Neural crest cell (in vitro differentiated cells): ENCODE measurements around the gene GBE1. TPM values are rescaled to one million over a fixed set of nuclear protein-coding genes. Genes with fewer than 3 reads are reported as not detected.

Experiments used
- DNase-seq: peaks from one replicate; pipeline ENCODE4 v3.0.0; 2021; ENCODE audit warnings: low read depth, mixed read lengths, low spot score
- H3K27ac Mint-ChIP-seq: one replicate; pipeline ENCODE4 v1.8.0; 2021; ENCODE audit warnings: mild to moderate bottlenecking, mixed read lengths; ENCODE audit not compliant: unreplicated experiment
- H3K27me3 Mint-ChIP-seq: 2 replicates; pipeline ENCODE4 v1.8.0; 2021; ENCODE audit warnings: low read depth, mild to moderate bottlenecking, mixed read lengths
- H3K36me3 Mint-ChIP-seq: 2 replicates; pipeline ENCODE4 v1.8.0; 2021; ENCODE audit warnings: low read depth, mild to moderate bottlenecking, mixed read lengths
- H3K4me1 Mint-ChIP-seq: 2 replicates; pipeline ENCODE4 v1.8.0; 2021; ENCODE audit warnings: mixed read lengths
- H3K4me3 Mint-ChIP-seq: one replicate; pipeline ENCODE4 v1.8.0; 2021; ENCODE audit warnings: mild to moderate bottlenecking, mixed read lengths
- H3K9me3 Mint-ChIP-seq: 2 replicates; pipeline ENCODE4 v1.8.0; 2021; ENCODE audit warnings: mixed read lengths
- CTCF ChIP-seq: fragments of 200-600 bp; sonication (generic); conservative IDR thresholded peaks from 2 replicates; pipeline ENCODE4 v1.5.0; 2021; ENCODE audit warnings: antibody characterized with exemption, mild to moderate bottlenecking
- total RNA-seq: library from RNA; stranded (reverse); gene quantifications from 2 replicates; pipeline ENCODE4 v1.2.1, GENCODE V29; 2021

GBE1 gene
- total RNA-seq, 1 donor from 2014 or later = 16.8 TPM

DNA sequence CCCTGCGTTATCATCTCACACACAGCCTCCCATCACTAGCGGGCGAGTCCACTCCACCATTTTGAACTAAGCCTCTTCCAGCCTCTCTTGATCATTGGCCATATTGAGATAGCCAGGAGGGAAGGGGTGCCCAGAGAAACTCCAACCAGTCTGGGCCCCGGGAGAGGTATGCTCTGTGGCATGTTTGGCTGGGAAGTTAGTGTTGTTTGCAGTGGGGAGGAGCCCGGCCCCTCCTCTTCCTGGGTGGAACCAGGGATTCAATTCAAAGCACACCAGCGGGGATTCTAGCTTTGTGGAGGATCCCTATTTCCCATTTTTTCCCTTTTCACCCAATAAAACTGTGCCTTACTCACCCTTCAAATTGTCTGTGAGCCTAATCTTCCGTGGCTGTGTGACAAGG, 71.8 kb downstream of the GBE1 start:
- no peak for DNase-seq
- no peak for TF ChIP-seq CTCF
- H3K36me3 Mint-ChIP-seq = peaks cover 12% of the 10 kb centered on the region
- peaks cover 4% of the 10 kb centered on the region for H3K9me3 Mint-ChIP-seq
- H3K4me1 Mint-ChIP-seq = peaks cover 5% of the 10 kb centered on the region
- no peaks in the 10 kb centered on the region for H3K27me3 Mint-ChIP-seq
- no peak overlapping the region for H3K27ac Mint-ChIP-seq
- no peak overlapping the region for H3K4me3 Mint-ChIP-seq

GRCh38 chr3:81684751-81685395, 76.6 kb downstream of the GBE1 start:
- H3K36me3 Mint-ChIP-seq = peaks cover 15% of the 10 kb centered on the region
- H3K4me1 Mint-ChIP-seq = peaks cover 5% of the 10 kb centered on the region
- no peak for TF ChIP-seq CTCF
- no peak overlapping the region for H3K27ac Mint-ChIP-seq
- H3K9me3 Mint-ChIP-seq = peaks cover 6% of the 10 kb centered on the region
- DNase-seq = no peak
- H3K27me3 Mint-ChIP-seq = no peaks in the 10 kb centered on the region
- H3K4me3 Mint-ChIP-seq = no peak overlapping the region

GRCh38 chr3:81676706-81677456, 84.6 kb downstream of the GBE1 start:
- Mint-ChIP-seq H3K4me1 (no peaks in the 10 kb centered on the region), H3K27ac (no peak overlapping the region), H3K9me3 (peaks cover 2% of the 10 kb centered on the region), H3K4me3 (no peak overlapping the region), H3K36me3 (peaks cover 5% of the 10 kb centered on the region), H3K27me3 (no peaks in the 10 kb centered on the region)
- no peak for DNase-seq
- TF ChIP-seq CTCF = no peak

DNA sequence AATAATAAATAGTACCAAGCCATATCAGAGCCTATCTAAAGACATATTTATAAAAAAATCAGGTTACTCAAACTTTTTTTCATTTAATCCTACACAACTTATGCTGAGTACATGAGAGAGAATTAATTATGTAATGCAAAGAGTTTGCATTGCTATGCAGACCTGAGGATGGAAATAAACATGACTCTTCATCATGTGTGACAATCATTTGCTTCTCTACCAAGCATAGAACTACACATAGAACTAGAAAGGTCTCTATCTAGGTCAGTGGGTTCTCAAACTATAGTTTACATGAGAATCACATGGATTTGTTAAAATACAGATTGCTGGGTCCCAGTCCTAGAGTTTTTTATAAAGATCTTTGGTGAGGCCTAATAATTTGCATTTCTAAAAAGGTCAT, 86.8 kb downstream of the GBE1 start:
- H3K27me3 Mint-ChIP-seq = no peaks in the 10 kb centered on the region
- no peak for TF ChIP-seq CTCF
- H3K4me1 Mint-ChIP-seq = no peaks in the 10 kb centered on the region
- no peaks in the 10 kb centered on the region for H3K9me3 Mint-ChIP-seq
- DNase-seq = no peak
- H3K27ac Mint-ChIP-seq = no peak overlapping the region
- no peaks in the 10 kb centered on the region for H3K36me3 Mint-ChIP-seq
- no peak overlapping the region for H3K4me3 Mint-ChIP-seq

DNA sequence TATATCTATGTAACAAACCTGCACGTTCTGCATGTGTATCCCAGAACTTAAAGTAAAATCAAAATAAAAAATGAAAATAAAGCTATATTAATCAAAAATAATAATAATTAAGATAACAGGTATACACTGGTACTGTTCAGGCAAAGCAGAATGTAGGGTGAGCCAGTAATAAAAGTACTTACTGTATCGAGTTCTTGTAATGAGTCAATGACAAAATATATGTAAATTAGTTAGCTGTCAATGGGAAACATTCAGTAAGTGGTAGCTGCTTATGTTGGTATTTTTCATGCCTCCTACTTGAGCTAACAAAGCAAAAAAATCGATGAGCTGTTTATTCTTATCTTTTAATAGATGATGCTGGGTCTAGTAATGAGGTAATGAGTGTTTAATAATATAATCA, 93.2 kb downstream of the GBE1 start:
- no peak for TF ChIP-seq CTCF
- Mint-ChIP-seq H3K4me3 (no peak overlapping the region), H3K4me1 (no peaks in the 10 kb centered on the region), H3K9me3 (peaks cover 5% of the 10 kb centered on the region), H3K27ac (no peak overlapping the region), H3K27me3 (no peaks in the 10 kb centered on the region), H3K36me3 (peaks cover 6% of the 10 kb centered on the region)
- DNase-seq = no peak
